NOMO-1 (cell line): ENCODE measurements around the gene QDPR.

Experiments used
- DNase-seq, 2 experiments: peaks; one replicate each; lab custom pipeline; 2025; ENCODE audit not compliant: unreplicated experiment in 2 of 2; lab: John Stamatoyannopoulos, UW

The QDPR gene

GRCh38 chr4:17531538-17532285 is 19.8 kb upstream of the QDPR start:
- peak; percentile 32 to 54 for DNase-seq

- no peak for DNase-seq
Observed at GRCh38 chr4:17528551-17529165, 16.8 kb upstream of the QDPR start.

- DNase-seq, result no peak
Observed at GRCh38 chr4:17526695-17527477, 15.0 kb upstream of the QDPR start.

- DNase-seq, result peak; percentile 14 to 22
Observed at GRCh38 chr4:17523662-17524061, 11.8 kb upstream of the QDPR start.

- no peak for DNase-seq
Observed at GRCh38 chr4:17521595-17521994, 9.7 kb upstream of the QDPR start.

DNA sequence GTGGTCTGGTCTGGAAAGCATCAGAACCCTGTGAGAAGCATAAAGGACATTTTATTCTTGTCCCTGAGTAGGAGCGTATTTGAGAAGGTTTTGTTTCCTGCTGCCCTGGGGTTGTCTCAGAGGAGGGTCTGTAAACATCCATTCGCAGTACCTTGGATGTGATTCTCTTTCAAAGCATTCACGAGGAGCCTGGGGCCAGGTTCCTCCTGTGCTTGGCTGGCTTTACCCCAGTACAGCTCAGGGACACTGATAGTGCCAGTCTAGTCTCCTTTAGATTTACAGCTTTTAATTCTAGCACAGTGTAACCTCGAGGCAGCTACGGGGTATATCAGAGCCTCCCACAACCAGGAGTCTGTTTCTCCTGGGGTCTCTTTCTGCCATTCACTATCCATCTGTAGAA is 5.8 kb upstream of the QDPR start:
- DNase-seq, result no peak

GRCh38 chr4:17516980-17517379 is 5.1 kb upstream of the QDPR start:
- DNase-seq, result no peak

DNA sequence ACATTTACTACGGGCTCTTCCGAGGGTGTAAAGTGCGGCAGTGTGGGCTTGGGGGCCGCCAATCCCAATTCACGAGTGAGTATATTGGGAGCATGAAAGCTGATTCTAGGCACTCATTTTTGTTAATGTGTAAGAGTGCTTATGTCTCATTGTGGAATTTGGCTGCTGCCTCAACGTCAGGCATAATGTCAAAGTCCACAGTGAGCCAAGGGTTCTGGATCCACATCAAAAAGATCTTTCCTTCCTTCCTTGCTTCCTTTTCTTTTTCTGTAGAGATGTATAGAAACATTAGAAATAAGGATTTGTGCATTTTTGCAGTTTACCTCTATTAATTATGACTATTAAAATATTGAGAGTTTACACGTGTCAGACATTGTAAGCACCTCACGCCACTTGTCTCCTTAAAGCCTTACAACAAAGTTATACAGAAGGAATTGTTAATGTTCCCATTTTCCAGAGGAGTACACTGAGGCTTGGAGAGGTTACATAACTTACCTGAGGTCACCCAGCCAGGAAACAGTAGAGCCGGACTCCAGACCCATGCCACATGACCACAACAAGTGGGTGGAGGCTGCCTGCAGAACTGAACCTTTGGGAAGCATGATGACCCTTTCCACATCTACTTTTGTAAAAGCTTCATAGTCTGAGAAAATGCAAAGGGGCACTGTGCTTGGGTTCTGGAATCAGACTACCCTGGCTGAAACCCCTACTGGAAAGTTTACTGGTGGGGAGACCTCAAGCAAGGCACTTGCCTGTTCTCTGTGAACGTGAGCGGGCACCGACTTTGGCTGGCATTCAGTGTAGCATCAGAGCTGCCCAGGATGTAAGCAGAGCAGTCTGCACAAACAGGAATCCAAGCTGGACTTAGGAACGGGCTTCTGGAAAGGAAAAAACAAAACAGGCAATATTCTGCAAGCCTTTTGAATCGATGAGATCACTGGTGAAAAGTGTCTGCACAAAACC is 3.8 kb upstream of the QDPR start:
- no peak for DNase-seq

DNA sequence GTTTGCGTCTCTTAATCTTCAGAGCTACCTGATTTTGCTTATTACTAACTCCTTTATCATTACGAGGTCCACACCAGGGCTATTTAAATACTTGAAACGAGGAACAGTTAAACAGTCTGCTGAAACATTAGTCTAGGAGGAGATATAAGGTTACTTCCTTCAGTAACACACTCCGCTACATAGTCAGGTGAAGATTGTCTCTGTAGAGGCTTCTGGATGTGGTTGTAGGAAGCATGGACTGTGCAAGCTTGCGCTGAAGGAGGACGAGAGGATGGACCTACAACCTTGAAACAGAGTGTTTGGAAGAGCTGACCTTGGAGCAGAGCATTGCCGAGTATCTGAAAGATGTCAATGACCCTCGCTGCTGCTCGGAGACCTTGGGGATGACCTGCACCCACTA is 3.0 kb upstream of the QDPR start, which contains the start of gene CLRN2:
Gene CLRN2 (plus strand): TSS at position 301 of the 400 bp plus-strand sequence. CDS start 102 bp downstream, outside the sequence.
- DNase-seq, result no peak

- peak in 1 of 2 experiments; percentile 32 for DNase-seq
Observed at GRCh38 chr4:17512973-17513665, 1.2 kb upstream of the QDPR start.

- DNase-seq, result peak; percentile 19 to 51
Observed at GRCh38 chr4:17511509-17511949, 361 bp downstream of the QDPR start.

GRCh38 chr4:17511051-17511450 is 839 bp downstream of the QDPR start:
- DNase-seq, result no peak

GRCh38 chr4:17510582-17510981 is 1.3 kb downstream of the QDPR start:
- no peak for DNase-seq

DNA sequence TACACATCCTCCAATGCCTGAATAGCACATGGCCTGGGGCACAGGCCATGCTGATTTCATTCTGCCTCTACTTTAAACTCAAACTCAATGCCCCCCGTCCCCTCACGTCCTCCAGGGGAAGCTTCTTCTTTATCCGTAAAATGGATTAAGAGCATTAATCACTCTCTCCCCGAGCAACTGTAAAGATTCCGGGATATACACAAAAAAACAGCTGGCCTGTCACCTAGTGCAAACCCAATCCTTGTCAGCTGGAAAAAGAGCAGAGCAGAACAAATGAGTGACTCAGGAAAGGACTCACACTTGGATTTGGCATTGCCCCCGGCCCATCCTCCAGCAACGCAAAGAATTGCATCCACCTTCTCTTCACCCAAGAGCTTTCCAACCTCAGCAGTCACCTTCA is 7.8 kb downstream of the QDPR start:
- no peak for DNase-seq

GRCh38 chr4:17502756-17503155 is 9.1 kb downstream of the QDPR start:
- DNase-seq, result no peak

DNA sequence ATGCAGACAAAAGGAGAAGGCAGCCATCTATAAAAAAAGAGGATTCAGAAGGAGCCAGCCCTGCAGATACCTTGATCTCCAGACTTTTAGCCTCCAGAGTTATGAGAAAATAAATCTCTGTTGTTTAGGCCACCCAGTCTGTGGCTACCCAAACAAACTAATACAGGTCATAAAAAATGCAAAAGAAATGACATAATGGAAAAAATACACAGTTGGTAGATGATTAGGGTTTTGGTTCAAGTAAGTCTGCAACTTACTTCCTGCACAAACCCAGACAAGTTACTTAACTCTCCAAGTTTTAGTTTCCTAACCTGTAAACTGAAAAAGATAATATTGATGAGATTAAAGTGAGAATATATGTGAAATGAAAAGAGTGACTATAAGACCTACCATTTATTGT is 11.3 kb downstream of the QDPR start:
- DNase-seq, result no peak

DNA sequence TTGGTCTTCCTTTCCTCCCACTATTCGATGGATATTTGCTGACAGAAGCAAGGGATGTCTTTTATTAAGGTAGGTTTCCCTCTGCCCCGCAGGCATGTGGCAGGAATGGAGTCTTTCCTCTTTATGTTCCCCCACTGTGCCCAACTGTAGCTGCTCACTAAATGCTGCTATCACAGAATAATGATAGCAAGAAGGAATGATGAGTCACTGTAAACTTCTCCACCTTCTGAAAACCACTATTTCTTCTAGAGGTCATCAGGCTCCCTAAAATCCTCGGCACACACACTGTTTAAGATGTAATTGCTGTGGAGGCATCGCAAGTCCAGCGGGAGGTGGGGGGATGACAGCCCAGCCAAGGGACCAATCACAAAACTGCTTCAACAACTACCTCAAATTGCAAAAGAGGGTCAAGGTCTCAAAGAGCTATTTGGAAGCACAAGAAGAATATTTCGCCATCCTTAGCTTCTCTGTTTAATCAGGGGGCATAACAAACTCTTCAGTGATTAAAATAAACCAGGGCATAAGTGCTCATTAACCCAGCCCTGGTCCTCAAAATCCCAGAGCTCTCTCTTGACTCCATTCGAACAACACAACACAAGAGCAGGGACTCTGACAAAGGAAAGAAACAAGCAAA is 13.9 kb downstream of the QDPR start:
- DNase-seq, result peak; percentile 58 to 70

- no peak for DNase-seq
Observed at GRCh38 chr4:17494258-17495190, 17.4 kb downstream of the QDPR start.
